Type B pancreatic cell (in vitro differentiated cells): ENCODE data around the gene ATXN10. TPM values are rescaled to one million over a fixed set of nuclear protein-coding genes. Genes with fewer than 3 reads are reported as not detected.

Experiments
- DNase-seq: peaks from one replicate; pipeline ENCODE4 v3.0.0; 2021; ENCODE audit warnings: mixed read lengths; ENCODE audit not compliant: unreplicated experiment; ENCODE audit errors: extremely low spot score
- H3K27ac Mint-ChIP-seq: 2 replicates; pipeline ENCODE4 v1.8.0; 2021; ENCODE audit warnings: mild to moderate bottlenecking, mixed read lengths
- H3K27me3 Mint-ChIP-seq: 2 replicates; pipeline ENCODE4 v1.8.0; 2021; ENCODE audit warnings: mixed read lengths
- H3K36me3 Mint-ChIP-seq: 2 replicates; pipeline ENCODE4 v1.8.0; 2021; ENCODE audit warnings: mixed read lengths
- H3K4me1 Mint-ChIP-seq: one replicate; pipeline ENCODE4 v1.8.0; 2021; ENCODE audit warnings: mixed read lengths; ENCODE audit not compliant: unreplicated experiment
- H3K4me3 Mint-ChIP-seq: 2 replicates; pipeline ENCODE4 v1.8.0; 2021; ENCODE audit warnings: mild to moderate bottlenecking, mixed read lengths
- H3K9me3 Mint-ChIP-seq: 2 replicates; pipeline ENCODE4 v1.8.0; 2021; ENCODE audit warnings: mixed read lengths
- CTCF ChIP-seq: fragments of 200-600 bp; sonication (generic); conservative IDR thresholded peaks from 2 replicates; pipeline ENCODE4 v1.5.0; 2021; ENCODE audit warnings: antibody characterized with exemption, mild to moderate bottlenecking
- total RNA-seq: library from RNA; stranded (reverse); gene quantifications from 2 replicates; pipeline ENCODE4 v1.2.1, GENCODE V29; 2021; ENCODE audit warnings: low replicate concordance

Gene ATXN10
- total RNA-seq, 1 donor from 2014 or later: 182 TPM

GRCh38 chr22:45702981-45703380 lies 31.3 kb downstream of the ATXN10 start:
- no peak overlapping the region for H3K27ac Mint-ChIP-seq
- no peak for TF ChIP-seq CTCF
- H3K27me3 Mint-ChIP-seq: no peaks in the 10 kb centered on the region
- no peak overlapping the region for H3K4me3 Mint-ChIP-seq
- no peaks in the 10 kb centered on the region for H3K9me3 Mint-ChIP-seq
- H3K4me1 Mint-ChIP-seq: peaks cover 4% of the 10 kb centered on the region
- H3K36me3 Mint-ChIP-seq: peaks cover 64% of the 10 kb centered on the region
- no peak for DNase-seq

DNA sequence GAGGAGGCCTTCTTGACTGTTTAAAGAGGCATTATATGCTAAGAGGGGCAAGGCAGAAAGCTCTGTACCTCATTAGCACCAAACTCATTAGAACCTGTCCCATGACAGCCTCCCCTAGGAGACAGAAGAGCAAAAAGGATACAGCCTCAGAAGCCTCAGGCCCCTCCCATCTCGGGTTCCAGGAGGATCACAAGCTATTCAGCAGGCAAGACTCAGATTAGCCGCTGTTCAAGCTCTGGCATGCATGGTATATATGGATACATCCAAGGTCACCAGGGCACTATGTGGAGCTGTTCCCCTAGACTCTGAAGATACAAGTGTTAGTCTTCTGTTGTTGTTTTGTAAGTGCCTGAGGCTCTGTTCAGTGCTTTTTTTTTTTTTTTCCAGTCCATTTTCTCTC lies 32.1 kb downstream of the ATXN10 start:
- no peaks in the 10 kb centered on the region for H3K9me3 Mint-ChIP-seq
- H3K27me3 Mint-ChIP-seq: no peaks in the 10 kb centered on the region
- TF ChIP-seq CTCF: no peak
- DNase-seq: no peak
- peaks cover 62% of the 10 kb centered on the region for H3K36me3 Mint-ChIP-seq
- H3K4me1 Mint-ChIP-seq: peaks cover 4% of the 10 kb centered on the region
- no peak overlapping the region for H3K4me3 Mint-ChIP-seq
- no peak overlapping the region for H3K27ac Mint-ChIP-seq

DNA sequence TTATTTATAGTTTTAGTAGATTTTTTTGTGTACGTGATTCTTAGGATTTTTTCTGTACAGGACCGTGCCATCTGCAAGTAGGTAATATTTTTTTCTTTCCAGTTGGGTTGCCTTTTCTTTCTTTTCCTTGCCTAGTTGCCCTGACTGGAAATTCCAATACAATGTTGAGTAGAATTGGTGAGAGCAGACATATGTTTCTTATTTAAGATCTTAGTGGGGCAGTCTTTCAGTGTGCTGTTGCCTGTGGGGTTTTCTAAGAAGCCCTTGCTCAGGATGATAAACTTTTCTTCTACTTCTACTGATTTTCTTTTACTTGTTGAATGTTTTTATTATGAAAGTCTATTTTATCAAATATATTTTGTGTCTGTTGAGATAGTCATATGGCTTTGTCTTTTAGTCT lies 33.0 kb downstream of the ATXN10 start:
- no peaks in the 10 kb centered on the region for H3K27me3 Mint-ChIP-seq
- H3K9me3 Mint-ChIP-seq: no peaks in the 10 kb centered on the region

DNA sequence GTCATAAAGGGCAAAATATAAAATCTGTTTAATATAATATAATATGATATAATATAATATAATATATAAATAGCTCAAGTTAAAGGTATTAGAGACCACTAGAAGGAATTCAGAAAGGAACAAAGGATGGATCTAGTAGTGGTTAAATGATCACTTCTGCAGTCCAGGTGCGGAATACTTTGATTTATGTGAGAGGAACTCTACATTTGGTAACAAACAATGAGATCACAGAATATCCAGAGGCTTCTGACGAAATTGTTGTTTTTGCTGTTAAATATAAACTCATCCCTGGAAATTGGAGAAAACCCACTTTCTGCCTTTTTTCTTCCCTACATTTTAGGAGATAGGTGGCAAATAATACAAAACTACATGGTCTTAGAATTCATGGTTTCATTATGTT lies 36.0 kb downstream of the ATXN10 start:
- Mint-ChIP-seq H3K9me3 (no peaks in the 10 kb centered on the region), H3K4me1 (peaks cover 16% of the 10 kb centered on the region), H3K27ac (no peak overlapping the region), H3K4me3 (no peak overlapping the region), H3K27me3 (no peaks in the 10 kb centered on the region), H3K36me3 (peaks cover 60% of the 10 kb centered on the region)
- DNase-seq: no peak
- no peak for TF ChIP-seq CTCF

More for the DNA sequence above, 33.0 kb downstream of the ATXN10 start:
- Mint-ChIP-seq H3K36me3 (peaks cover 70% of the 10 kb centered on the region), H3K4me1 (peaks cover 12% of the 10 kb centered on the region), H3K4me3 (no peak overlapping the region), H3K27ac (no peak overlapping the region)
- no peak for TF ChIP-seq CTCF
- DNase-seq: no peak

DNA sequence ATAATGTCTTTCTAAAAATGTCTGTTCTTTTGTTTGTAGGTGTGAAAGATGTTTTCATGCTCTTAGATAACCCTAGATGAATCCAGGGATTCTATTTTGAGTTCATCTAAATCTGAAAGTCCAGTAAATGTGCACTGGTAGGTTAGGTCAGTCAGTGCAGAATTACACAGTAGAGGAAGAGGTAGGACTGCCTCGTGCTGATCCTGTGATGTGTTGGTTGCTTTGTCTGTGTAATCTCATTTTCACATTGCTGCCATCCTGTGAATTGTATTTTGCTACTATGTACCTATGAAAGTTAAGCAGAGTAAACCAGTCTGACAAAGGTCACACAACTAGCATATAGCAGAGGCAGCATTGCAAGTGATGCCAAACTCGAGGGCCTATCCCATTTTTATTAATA lies 36.5 kb downstream of the ATXN10 start:
- DNase-seq: no peak
- no peak overlapping the region for H3K4me3 Mint-ChIP-seq
- no peak overlapping the region for H3K27ac Mint-ChIP-seq
- no peaks in the 10 kb centered on the region for H3K27me3 Mint-ChIP-seq
- no peak for TF ChIP-seq CTCF
- H3K36me3 Mint-ChIP-seq: peaks cover 55% of the 10 kb centered on the region
- no peaks in the 10 kb centered on the region for H3K9me3 Mint-ChIP-seq
- peaks cover 16% of the 10 kb centered on the region for H3K4me1 Mint-ChIP-seq
